NCI-H2196 treated with DMSO at 0.1 percent for 48 hours (cell line): ENCODE data around the gene PPP1R13B.

Source experiments
- DNase-seq: peaks from one replicate; lab custom pipeline; 2025; ENCODE audit not compliant: unreplicated experiment; lab: John Stamatoyannopoulos, UW

The PPP1R13B gene

DNA sequence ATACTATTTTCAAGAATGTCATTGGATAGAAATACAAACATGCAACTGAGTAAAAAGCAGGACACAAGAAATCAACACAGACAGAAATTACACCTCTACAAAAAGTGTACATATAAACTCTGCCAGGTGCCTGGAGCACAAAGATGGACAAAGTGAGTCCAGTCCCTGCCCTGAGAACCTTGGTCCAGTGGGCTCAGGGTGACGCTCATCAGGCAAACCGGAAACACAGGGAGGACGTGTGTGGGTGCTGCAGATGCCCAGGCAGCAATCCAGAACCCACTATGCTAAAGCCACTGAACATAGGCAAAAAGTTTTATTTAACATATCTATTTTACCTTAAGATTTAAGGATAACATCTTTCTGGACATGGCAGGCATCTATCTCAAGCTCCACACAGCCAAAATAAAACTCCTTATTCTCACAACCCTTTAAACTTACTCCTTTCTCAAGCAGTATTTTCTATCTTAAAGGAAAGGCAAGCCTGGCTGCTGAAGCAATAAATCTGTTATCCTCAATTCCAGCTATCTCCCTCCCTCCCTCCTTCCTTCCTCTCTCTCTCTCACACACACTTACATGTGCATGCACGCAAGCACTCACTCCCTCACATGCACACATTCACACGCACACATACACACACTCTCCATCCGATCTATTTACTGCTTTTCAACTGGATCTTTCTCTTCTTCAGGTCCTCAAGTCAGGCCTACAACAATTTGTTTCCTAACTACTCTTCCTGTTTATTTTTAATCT lies 10.2 kb downstream of the PPP1R13B start:
- DNase-seq: no peak

DNA sequence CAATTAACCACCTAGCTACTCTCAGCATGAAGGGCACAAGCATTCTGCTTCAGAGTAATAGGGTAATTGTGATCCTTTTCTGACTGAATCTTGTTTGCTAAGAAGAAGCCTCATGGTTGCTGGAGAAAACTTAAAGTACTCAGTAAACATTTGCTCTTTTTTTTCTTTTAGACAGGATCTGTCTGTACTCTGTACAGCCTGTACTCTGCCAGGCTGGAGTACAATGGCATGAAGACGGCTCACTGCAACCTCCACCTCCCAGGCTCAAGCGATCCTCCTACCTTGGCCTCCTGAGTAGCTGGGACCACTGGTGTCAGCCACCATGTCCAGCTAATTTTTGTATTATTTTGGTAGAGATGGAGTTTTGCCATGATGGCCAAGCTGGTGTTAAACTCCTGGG lies 12.4 kb downstream of the PPP1R13B start:
- DNase-seq: no peak

DNA sequence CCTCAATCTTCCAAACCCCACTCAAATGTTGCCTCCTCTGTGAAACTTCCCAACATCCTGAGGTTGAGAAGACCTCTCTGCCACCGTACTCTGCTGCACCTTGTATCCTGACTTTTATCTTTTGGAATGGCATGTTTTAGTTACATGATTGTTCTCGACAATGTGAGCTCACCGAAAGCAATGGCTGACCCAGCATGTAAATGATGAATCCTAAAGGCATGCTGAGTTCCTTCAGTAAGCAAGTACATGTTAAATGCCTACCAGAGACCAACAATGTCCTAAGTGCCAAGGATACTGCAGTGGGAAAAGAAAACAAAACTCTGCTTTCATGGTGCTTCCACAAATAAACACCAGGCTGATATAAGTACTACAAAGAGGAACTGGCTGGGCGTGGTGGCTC lies 13.7 kb downstream of the PPP1R13B start:
- no peak for DNase-seq

DNA sequence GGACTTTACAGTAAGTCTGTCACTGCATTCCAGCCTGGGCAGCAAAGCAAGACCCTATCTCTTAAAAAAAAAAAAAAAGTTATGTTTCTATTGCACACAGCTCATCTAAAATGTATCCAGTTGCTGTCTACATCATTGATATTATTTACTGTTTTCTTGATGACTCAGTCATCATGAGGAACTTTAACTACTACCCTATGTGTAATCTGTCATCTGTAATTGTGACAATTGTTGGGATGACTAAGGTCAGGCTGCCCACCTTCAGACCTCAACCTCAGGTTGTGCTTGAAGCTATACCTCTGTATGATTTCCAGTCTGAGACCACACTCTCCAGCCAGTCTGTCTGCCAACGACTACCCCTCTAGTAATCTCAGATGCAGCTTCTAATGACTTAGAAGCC lies 15.3 kb downstream of the PPP1R13B start:
- DNase-seq: no peak

- DNase-seq: no peak
Measured at GRCh38 chr14:103830511-103831270, 16.7 kb downstream of the PPP1R13B start.

DNA sequence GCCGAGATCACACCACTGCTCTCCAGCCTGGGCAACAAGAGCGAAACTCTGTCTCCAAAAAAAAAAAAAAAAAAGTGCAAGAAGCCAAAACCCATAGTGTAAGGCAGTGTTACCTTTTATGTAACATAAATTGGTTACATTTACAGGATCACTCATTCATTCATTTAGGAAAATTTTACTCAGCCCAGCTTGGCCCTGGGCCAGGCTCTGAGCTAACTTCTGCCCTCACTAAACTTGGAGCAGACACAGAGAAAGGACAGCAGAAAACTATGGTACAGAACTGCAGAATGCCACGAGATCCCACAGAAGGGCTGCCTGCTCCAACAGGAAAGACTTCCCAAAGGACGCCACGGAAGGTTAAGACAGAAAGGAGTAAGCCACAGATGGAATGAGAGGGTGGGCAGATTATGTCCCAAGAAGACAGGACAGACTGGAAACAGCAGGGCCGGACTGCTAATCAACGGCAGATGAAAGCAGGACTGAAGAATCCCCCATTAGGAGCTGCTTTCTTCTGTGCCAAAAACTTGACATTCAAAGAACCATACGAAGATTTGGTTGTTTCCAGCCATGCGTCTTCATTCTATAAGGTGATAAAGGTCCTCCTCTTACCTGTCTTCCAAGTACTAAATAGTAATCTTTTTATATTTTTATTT lies 18.9 kb downstream of the PPP1R13B start:
- no peak for DNase-seq

GRCh38 chr14:103825101-103825500 lies 22.3 kb downstream of the PPP1R13B start:
- no peak for DNase-seq

DNA sequence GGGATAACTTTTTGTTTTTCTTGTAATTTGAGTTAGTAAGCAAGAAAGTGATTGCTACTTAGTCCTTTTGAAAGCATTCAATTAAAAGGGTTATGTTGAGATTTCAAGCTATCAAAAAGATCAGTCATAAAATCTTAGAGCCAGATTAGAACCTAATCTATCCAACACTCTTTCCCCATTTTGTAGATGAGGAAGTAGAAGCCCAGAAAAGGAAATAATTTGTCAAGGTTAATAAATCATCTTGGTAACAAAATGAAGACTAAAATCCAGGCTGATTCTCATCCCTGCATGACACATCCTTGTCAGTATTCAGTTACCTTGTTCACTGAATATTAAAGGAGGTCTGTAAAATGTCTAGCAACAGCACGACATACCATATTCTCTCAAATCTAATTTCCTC lies 26.5 kb downstream of the PPP1R13B start:
- no peak for DNase-seq

DNA sequence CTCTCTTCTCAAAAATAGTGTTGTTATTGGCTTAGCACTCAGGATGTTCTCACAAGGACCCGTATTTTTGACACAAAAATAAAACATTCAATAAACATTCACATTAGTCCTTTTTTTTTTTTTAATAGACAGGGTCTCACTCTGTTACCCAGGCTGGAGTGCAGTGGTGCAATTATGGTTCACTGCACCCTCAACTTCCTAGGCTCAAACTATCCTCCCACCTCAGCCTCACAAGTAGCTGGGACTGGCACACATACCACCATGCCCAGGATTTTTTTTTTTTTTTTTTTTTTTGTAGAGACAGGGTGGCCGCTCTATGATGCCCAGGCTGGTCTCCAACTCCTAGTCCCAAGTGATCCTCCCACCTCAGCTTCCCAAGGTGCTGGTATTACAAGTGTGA lies 27.0 kb downstream of the PPP1R13B start:
- DNase-seq: no peak

GRCh38 chr14:103819503-103820307 lies 27.7 kb downstream of the PPP1R13B start:
- DNase-seq: no peak

- no peak for DNase-seq
Measured at GRCh38 chr14:103818870-103819269, 28.5 kb downstream of the PPP1R13B start.

GRCh38 chr14:103818422-103818821 lies 29.0 kb downstream of the PPP1R13B start:
- DNase-seq: no peak

- DNase-seq: no peak
Measured at GRCh38 chr14:103817595-103817994, 29.8 kb downstream of the PPP1R13B start.

GRCh38 chr14:103816991-103817390 lies 30.4 kb downstream of the PPP1R13B start:
- no peak for DNase-seq

DNA sequence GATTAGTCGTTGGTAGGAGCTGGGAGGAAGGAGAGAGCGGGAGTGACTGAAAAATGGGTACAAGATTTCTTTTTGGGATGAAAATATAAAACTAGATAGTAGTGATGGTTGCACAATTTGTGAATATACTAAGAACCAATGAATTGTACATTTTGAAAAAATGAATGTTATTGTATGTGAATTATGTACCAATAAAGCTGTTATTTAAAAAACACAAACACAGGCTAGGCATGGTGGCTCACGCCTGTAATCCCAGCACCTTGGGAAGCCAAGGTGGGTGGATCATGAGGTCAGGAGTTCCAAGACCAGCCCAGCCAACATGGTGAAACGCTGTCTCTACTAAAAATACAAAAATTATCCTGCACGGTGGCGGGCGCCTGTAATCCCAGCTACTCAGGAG lies 32.1 kb downstream of the PPP1R13B start:
- DNase-seq: no peak

DNA sequence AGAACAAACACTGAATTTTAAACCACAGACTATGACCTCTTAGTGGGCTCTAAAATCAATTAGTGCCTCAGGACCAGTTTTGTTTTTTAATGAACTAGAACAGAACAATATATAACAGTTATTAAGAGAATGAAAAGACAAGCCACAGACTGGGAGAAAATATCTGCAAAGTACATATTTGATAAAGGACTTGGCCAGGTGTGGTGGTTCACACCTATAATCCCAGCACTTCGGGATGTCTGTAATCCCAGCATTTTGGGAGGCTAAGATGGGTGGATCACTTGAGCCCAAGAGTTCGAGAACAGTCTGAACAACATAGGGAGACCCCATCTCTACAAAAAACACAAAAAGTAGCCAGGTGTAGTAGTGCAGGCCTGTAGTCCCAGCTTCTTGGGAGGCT lies 36.2 kb downstream of the PPP1R13B start:
- DNase-seq: no peak

- peak; percentile 3 for DNase-seq
Measured at GRCh38 chr14:103808403-103809001, 38.9 kb downstream of the PPP1R13B start.

- DNase-seq: no peak
Measured at GRCh38 chr14:103806805-103807204, 40.6 kb downstream of the PPP1R13B start.

DNA sequence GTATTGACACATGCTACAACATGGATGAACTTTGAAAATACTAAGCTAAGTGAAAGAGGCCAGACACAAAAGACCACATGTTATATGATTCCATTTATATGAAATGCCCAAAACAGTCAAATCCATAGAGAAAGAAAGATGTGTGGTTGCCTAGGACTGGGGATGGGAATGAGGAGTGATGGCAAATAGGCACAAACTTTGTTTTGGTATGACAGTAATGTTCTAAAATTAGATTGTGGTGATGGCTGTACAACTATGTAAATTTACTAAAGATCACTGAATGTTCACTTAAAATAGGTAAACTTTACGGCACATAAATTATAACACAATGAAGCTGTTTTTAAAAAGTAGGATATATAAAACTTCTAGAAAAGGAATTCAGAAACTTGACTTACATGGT lies 41.7 kb downstream of the PPP1R13B start:
- DNase-seq: no peak

DNA sequence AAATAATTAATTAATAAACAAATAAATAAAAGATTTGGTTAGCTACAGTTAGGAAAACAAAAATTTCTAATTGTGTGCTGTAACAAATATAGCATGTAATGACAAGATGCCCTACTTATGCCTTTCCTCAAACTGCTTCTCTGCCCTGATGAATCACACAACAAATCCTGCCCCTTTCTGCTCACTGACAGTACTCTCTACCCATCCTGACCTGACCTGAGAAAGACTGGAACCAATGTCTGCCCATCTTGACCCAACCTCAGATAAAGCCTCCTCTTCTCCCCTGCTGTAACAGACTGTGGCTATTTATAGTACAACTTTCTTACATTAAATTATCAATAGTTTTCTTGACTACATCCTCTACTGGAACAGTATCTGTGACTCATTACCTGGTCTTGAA lies 43.7 kb downstream of the PPP1R13B start:
- no peak for DNase-seq

DNA sequence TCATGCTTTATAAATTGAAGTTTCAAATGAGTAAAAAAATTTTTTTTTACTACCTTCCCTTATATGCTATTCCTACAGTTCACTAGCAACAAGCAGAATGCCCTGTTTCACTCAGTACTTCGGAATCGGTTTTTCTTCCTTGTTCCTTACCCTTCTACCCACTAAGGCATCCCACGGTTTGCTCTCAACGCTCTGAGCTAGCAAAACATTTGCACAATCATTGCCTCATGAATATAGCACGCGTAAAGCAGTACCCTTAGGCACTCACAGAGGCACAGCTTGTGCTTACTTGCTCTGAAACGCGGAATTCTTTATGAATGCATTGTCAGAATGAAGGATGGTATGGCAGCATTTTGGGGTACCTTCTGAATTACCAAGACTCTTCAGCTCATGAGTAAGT lies 45.0 kb downstream of the PPP1R13B start:
- no peak for DNase-seq
